RWPE2 (cell line): ENCODE data around the gene HOXD1.

ENCODE experiments used
- ATAC-seq: fragments of 200-7000 bp; cut with Tn5 transposase; 3 replicates; pipeline ENCODE4 v1.9.1; 2021; ENCODE audit warnings: low read depth
- DNase-seq: peaks from one replicate; pipeline ENCODE4 v3.0.0-alpha.2; 2020; ENCODE audit warnings: low spot score
- H3K27ac ChIP-seq: fragments of 450-650 bp; 2 replicates; pipeline ENCODE4 v1.5.1; 2017; ENCODE audit warnings: mild to moderate bottlenecking; ENCODE audit not compliant: poor library complexity, severe bottlenecking
- H3K27me3 ChIP-seq: fragments of 250-450 bp; sonication (Bioruptor Pico); 2 replicates; pipeline ENCODE4 v1.5.1; 2021; ENCODE audit warnings: mild to moderate bottlenecking, moderate library complexity; ENCODE audit not compliant: insufficient read depth, poor library complexity, severe bottlenecking
- H3K36me3 ChIP-seq: fragments of 250-450 bp; sonication (Bioruptor Pico); 2 replicates; pipeline ENCODE4 v1.5.1; 2020; ENCODE audit warnings: low read depth, mild to moderate bottlenecking, moderate library complexity
- H3K4me1 ChIP-seq: fragments of 250-450 bp; sonication (Bioruptor Pico); 2 replicates; pipeline ENCODE4 v1.5.1; 2021; ENCODE audit warnings: mild to moderate bottlenecking, moderate library complexity; ENCODE audit not compliant: insufficient read depth, poor library complexity, severe bottlenecking
- H3K4me3 ChIP-seq: fragments of 250-450 bp; sonication (Bioruptor Pico); 2 replicates; pipeline ENCODE4 v1.5.1; 2021; ENCODE audit warnings: mild to moderate bottlenecking, moderate library complexity; ENCODE audit not compliant: severe bottlenecking
- H3K9me3 ChIP-seq: fragments of 250-450 bp; sonication (Bioruptor Pico); 2 replicates; pipeline ENCODE4 v1.5.1; 2021; ENCODE audit warnings: mild to moderate bottlenecking, moderate library complexity; ENCODE audit not compliant: severe bottlenecking
- CTCF ChIP-seq: fragments of 450-650 bp; IDR thresholded peaks from one replicate; pipeline ENCODE4 v1.5.1; 2017; ENCODE audit warnings: mild to moderate bottlenecking, moderate library complexity; ENCODE audit not compliant: poor library complexity, severe bottlenecking

HOXD1 gene

DNA sequence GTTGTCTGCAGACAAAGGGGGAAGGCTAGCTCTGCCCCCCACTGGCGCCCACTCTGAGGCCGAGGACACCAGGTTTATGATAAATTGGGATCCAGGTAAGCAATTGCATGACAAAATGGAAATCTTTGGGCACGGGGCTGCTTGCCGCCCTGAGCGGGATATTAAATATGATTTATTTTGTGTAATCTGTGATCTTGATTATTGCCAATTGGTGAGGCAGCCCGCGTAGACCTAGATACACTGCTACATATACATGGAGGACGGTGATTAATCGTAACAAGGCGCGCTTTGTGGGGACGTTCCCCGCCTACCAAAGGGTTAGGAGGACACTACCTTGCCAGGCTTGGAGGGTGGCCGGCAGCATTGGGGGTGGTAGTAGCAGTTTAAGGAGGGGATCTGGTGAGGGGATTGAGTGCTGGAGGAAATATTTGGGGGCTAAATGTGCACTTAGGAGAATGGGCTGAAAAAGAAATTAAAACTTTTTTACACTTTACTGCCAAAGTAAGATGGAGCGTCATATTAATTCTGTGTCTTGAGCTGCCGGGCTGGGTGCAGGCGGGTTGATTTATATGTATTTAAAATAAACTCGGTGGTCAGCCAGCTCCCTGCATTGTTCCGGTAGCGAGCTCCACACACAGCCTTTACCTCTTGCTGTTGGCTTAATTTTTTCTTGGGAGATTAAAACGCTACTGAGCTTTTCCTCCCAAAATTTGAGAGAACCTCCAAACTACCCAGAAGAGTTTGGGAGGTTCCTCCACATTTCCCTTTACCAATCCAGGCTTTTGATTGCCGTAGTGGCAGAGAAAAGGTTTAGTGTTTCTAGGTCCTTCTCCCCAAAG, 27.3 kb upstream of the HOXD1 start:
- Histone ChIP-seq H3K9me3 (no peaks in the 10 kb centered on the region), H3K4me1 (no peaks in the 10 kb centered on the region), H3K27ac (no peak overlapping the region), H3K4me3 (no peak overlapping the region), H3K27me3 (peaks cover 78% of the 10 kb centered on the region), H3K36me3 (no peaks in the 10 kb centered on the region)
- TF ChIP-seq CTCF, result no peak
- DNase-seq (no peak), ATAC-seq (no peak)

DNA sequence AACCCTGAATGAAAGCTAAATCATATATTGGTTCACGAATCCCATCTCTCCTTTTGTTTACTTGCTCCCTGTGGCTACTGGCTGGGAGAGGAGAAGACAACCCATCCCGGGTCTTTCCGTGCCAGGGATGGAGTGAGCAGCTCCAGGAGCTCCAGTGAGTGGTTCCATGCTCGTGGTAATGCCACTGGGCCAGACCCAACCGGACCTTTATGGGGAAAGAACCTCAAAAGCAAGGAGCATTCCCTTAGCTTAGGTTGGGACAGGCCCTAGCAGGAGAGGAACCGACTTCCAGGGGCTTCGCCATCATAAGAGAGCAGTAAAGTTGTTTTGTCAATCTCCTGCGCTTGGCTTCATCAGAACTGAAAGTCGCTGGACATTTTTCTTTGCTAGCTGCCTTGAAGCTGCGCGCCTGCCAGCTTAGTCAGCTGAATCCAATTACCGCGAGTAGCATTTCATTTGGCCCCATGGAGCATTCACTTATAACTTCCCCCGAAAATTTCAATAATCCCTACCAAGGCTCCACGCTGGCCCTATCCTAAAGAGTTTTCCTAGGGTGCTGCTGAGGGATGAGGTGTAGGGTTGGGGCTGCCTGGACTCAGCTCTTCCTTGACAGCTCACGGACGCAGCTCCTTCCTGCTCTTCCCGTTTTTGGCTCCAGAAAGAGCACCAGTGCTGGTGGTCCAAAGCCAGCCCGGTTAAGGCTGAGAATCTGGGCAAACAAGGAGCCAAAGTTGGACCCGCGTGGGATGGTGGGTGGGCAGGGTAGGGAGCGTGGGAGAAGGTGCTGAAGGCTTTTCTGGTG, 26.4 kb upstream of the HOXD1 start:
- DNase-seq (no peak), ATAC-seq (0 out of 3 replicates have a peak, but pooled peaks have one; percentile 7)
- no peak for TF ChIP-seq CTCF
- H3K4me1 ChIP-seq, result no peaks in the 10 kb centered on the region
- peaks cover 80% of the 10 kb centered on the region for H3K27me3 ChIP-seq
- H3K36me3 ChIP-seq, result no peaks in the 10 kb centered on the region
- no peak overlapping the region for H3K4me3 ChIP-seq
- H3K9me3 ChIP-seq, result no peaks in the 10 kb centered on the region
- no peak overlapping the region for H3K27ac ChIP-seq

DNA sequence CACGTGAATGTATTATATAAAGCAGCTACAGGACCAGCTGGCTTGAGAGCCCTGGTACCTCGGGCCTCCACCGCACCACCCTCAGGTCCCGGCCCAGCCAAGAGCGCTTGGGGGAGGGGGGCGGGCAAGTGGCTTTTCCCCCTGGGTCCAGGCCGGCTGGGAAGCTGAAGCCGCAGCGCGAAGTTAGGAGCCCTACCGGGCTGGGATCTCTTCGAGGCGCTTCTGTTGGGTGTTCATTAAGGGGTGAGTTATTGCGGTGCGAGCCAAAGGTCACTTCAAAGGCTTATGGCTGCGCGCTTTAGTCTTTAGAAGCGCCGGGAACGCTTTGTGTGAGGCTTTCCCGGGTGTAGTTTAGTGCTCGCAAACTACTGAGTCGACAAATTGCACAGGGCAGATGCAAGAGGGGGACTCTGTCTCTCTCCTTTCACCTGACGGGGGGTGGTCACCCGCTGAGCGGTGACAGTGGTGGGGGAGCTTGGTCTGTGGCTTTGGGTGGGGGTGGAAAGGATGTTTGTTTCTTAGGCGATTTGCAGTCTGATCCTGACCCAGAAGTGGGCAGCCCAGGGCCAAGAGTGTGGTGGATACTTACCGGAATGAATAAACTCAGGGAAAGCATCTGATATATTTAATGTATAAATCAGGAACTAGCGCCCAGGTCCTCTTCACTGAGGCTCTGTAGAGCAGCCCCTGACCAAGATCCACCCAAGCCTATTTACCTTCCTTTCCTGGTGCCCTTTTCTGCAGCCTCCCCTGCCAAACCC, 25.4 kb upstream of the HOXD1 start:
- Histone ChIP-seq H3K4me3 (no peak overlapping the region), H3K9me3 (no peaks in the 10 kb centered on the region), H3K27me3 (peaks cover 73% of the 10 kb centered on the region), H3K4me1 (no peaks in the 10 kb centered on the region), H3K27ac (no peak overlapping the region), H3K36me3 (no peaks in the 10 kb centered on the region)
- no peak for ATAC-seq
- DNase-seq, result no peak
- no peak for TF ChIP-seq CTCF

DNA sequence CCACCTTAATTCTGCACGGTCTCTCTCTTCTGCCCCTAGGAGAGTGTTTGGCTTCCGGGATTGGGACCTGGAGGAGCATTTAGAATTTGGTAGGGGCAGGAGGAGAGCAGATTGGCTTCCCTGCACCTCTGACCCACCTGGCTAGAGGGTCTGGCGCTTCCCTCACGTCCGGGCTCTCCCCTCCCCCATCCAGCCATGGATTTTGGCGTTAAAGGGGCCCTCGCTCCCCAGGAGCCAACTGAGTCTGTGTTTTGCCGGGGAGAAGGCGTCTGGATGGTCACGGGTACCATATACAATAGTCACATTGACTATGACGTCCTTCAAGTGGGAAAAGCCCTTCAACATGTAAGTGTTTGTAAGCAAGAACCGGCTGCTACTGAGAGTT, 24.8 kb upstream of the HOXD1 start:
- Histone ChIP-seq H3K27me3 (peaks cover 69% of the 10 kb centered on the region), H3K36me3 (no peaks in the 10 kb centered on the region), H3K4me3 (no peak overlapping the region), H3K27ac (no peak overlapping the region), H3K9me3 (no peaks in the 10 kb centered on the region), H3K4me1 (no peaks in the 10 kb centered on the region)
- TF ChIP-seq CTCF, result no peak
- ATAC-seq (no peak), DNase-seq (no peak)
